A673 (cell line): Measurements from ENCODE around the gene EHMT1. TPM values are rescaled to one million over a fixed set of nuclear protein-coding genes. Genes with fewer than 3 reads are reported as not detected.

Source experiments
- BruUV-seq: library from RNA; stranded (reverse); fragments of 400-500 nt; replicated peaks from 2 replicates; lab custom pipeline; 2021; lab: Mats Ljungman, UMichigan
- CTCF ChIA-PET: fragments of 300-600 bp; sonication (Branson Sonifier 250); formaldehyde crosslinking; loops from one replicate; lab custom pipeline; 2022; ENCODE audit warnings: antibody characterized with exemption; lab: Charles Lee
- POLR2A ChIA-PET: fragments of 300-600 bp; sonication (Branson Sonifier 250); formaldehyde crosslinking; loops from one replicate; lab custom pipeline; 2022; ENCODE audit warnings: antibody characterized with exemption; ENCODE audit not compliant: low non-redundant PET; lab: Charles Lee
- DNase-seq: peaks from one replicate; pipeline ENCODE4 v3.0.0-alpha.2; 2015; ENCODE audit warnings: low spot score
- H3K27ac ChIP-seq: fragments of 200-600 bp; sonication (generic); 2 replicates; pipeline ENCODE4 v1.5.1; 2016; ENCODE audit warnings: mixed run types, low read depth, mild to moderate bottlenecking, mixed read lengths, antibody characterized with exemption, low read length; ENCODE audit not compliant: poor library complexity, severe bottlenecking
- H3K27me3 ChIP-seq: fragments of 200-600 bp; sonication (generic); replicated peaks from 2 replicates; pipeline ENCODE4 v1.6.1; 2017; ENCODE audit warnings: mixed run types, low read depth, mild to moderate bottlenecking, mixed read lengths, antibody characterized with exemption, low read length; ENCODE audit not compliant: insufficient read depth, poor library complexity
- H3K36me3 ChIP-seq: fragments of 200-600 bp; sonication (generic); 2 replicates; pipeline ENCODE4 v1.6.1; 2016; ENCODE audit warnings: mixed run types, mild to moderate bottlenecking, mixed read lengths, antibody characterized with exemption, low read length; ENCODE audit not compliant: insufficient read depth, poor library complexity, severe bottlenecking
- H3K4me1 ChIP-seq: fragments of 200-600 bp; sonication (generic); 2 replicates; pipeline ENCODE4 v1.6.1; 2017; ENCODE audit warnings: mixed run types, mild to moderate bottlenecking, mixed read lengths, antibody characterized with exemption, low read length; ENCODE audit not compliant: insufficient read depth, poor library complexity, severe bottlenecking
- H3K4me3 ChIP-seq: fragments of 200-600 bp; sonication (generic); 2 replicates; pipeline ENCODE4 v1.5.1; 2016; ENCODE audit warnings: low read depth, mixed run types, mild to moderate bottlenecking, mixed read lengths, low read length; ENCODE audit not compliant: poor library complexity, severe bottlenecking
- H3K9me3 ChIP-seq: fragments of 200-600 bp; sonication (generic); 2 replicates; pipeline ENCODE4 v1.6.1; 2016; ENCODE audit warnings: mixed run types, low read depth, mild to moderate bottlenecking, mixed read lengths, antibody characterized with exemption, low read length; ENCODE audit not compliant: poor library complexity, severe bottlenecking
- EZH2 ChIP-seq: fragments of 200-600 bp; sonication (generic); IDR thresholded peaks from 2 replicates; pipeline ENCODE4 v1.6.1; 2017; ENCODE audit warnings: borderline replicate concordance, low read depth, mild to moderate bottlenecking, mixed read lengths, antibody characterized with exemption, low read length; ENCODE audit not compliant: poor library complexity, severe bottlenecking
- intact Hi-C: fragments of 100-400 bp; cut with micrococcal nuclease; formaldehyde crosslinking; loops from one replicate; pipeline ENCODE4 v1.10.0; 2022; ENCODE audit not compliant: unreplicated experiment
- total RNA-seq: library from RNA; stranded (reverse); gene quantifications from 2 replicates; pipeline ENCODE4 v1.2.3, GENCODE V29; 2021
- TF ChIP-seq, protein P1 (sequence below): fragments of 300-800, 200-600 bp; sonication (generic); conservative IDR thresholded peaks from 2 replicates; pipeline ENCODE4 v1.5.1; 2017; ENCODE audit warnings: low read depth, mild to moderate bottlenecking, antibody characterized with exemption, low read length, moderate library complexity, mixed read lengths

Gene EHMT1
- total RNA-seq, 1 experiment from 2014 or later: 115 TPM

DNA sequence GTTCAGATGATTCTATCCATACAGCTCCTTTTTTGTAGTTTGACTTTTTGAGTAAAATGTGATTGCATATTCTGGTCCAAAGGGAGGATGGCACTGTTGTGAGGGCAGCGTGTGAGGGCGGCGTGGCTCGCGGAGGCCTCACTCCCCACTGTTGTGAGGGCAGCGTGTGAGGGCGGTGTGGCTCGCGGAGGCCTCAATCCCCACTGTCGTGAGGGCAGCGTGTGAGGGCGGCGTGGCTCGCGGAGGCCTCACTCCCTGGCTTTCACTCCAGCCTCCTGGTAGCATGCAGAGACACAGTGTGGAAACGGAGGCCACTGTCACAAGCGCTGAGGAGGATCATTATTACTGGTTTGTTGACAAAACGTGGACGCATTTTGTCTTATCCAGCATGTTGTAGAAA lies 79.0 kb downstream of the EHMT1 start:
- H3K27ac ChIP-seq: no peak overlapping the region
- no peaks in the 10 kb centered on the region for H3K36me3 ChIP-seq
- no peak for TF ChIP-seq EZH2
- TF ChIP-seq, protein P1, sequence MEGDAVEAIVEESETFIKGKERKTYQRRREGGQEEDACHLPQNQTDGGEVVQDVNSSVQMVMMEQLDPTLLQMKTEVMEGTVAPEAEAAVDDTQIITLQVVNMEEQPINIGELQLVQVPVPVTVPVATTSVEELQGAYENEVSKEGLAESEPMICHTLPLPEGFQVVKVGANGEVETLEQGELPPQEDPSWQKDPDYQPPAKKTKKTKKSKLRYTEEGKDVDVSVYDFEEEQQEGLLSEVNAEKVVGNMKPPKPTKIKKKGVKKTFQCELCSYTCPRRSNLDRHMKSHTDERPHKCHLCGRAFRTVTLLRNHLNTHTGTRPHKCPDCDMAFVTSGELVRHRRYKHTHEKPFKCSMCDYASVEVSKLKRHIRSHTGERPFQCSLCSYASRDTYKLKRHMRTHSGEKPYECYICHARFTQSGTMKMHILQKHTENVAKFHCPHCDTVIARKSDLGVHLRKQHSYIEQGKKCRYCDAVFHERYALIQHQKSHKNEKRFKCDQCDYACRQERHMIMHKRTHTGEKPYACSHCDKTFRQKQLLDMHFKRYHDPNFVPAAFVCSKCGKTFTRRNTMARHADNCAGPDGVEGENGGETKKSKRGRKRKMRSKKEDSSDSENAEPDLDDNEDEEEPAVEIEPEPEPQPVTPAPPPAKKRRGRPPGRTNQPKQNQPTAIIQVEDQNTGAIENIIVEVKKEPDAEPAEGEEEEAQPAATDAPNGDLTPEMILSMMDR: no peak
- H3K4me1 ChIP-seq: no peaks in the 10 kb centered on the region
- POLR2A ChIA-PET: no interaction called here
- intact Hi-C loops: no loop called here
- H3K27me3 ChIP-seq: no peaks in the 10 kb centered on the region
- H3K4me3 ChIP-seq: no peak overlapping the region
- no peak for DNase-seq
- CTCF ChIA-PET: no interaction called here
- no TSS peak for BruUV-seq
- peaks cover 7% of the 10 kb centered on the region for H3K9me3 ChIP-seq

- intact Hi-C loops: no loop called here
- no peak overlapping the region for H3K27ac ChIP-seq
- no peaks in the 10 kb centered on the region for H3K4me1 ChIP-seq
- no peak for TF ChIP-seq EZH2
- TF ChIP-seq, protein P1: no peak
- no TSS peak for BruUV-seq
- no peaks in the 10 kb centered on the region for H3K27me3 ChIP-seq
- peaks cover 7% of the 10 kb centered on the region for H3K9me3 ChIP-seq
- ChIA-PET POLR2A (no interaction called here), CTCF (no interaction called here)
- no peaks in the 10 kb centered on the region for H3K36me3 ChIP-seq
- H3K4me3 ChIP-seq: no peak overlapping the region
- DNase-seq: no peak
Observed at GRCh38 chr9:137700911-137701310, 82.1 kb downstream of the EHMT1 start.

- ChIA-PET CTCF (no interaction called here), POLR2A (no interaction called here)
- intact Hi-C loops: no loop called here
Observed at GRCh38 chr9:137702615-137703379, 84.0 kb downstream of the EHMT1 start.

More at GRCh38 chr9:137702615-137703379, 84.0 kb downstream of the EHMT1 start:
- Histone ChIP-seq H3K27me3 (no peaks in the 10 kb centered on the region), H3K4me1 (no peaks in the 10 kb centered on the region), H3K27ac (no peak overlapping the region), H3K4me3 (no peak overlapping the region), H3K36me3 (no peaks in the 10 kb centered on the region), H3K9me3 (peaks cover 7% of the 10 kb centered on the region)
- BruUV-seq: no TSS peak
- TF ChIP-seq, protein P1: no peak
- TF ChIP-seq EZH2: no peak
- DNase-seq: no peak
